HG03457 (cell line): Measurements from ENCODE around the gene ZNF630.
"Not testable (repeated sequence)": the region's sequence is repeated elsewhere in the genome, so short reads cannot be mapped to it uniquely, and the experiment has no call there.

ENCODE experiments used
- ATAC-seq: cut with Tn5 transposase; IDR thresholded peaks from one replicate; pipeline ENCODE4 v1.9.1; 2021; ENCODE audit warnings: moderate number of reproducible peaks; ENCODE audit not compliant: unreplicated experiment

The ZNF630 gene

GRCh38 chrX:48071064-48071985, at the start of gene ZNF630:
TSS of gene ZNF630 (minus strand) at chrX:48071640. CDS start at chrX:48066886, 4,754 bp downstream.
- ATAC-seq: peak; percentile 76

DNA sequence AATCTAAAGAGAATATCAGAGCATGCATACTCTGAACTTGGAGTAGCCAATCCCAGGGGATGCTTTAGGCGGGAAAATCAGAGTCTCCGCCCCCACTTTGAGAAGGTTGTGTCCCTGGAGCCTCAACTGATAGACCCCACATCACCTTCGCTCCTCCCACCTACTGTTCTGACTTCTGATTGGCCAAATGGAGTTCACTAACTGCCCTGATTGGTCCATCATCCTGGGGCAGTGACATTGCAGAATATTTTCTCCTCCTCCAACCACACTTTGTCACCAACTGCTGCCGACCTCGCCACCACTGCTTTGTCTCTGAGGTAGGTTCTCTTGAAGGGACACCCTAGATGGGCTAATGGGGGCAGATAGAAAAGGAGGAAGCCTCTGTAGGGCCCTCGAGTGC, 36.3 kb upstream of the ZNF630 start:
- ATAC-seq: no peak

DNA sequence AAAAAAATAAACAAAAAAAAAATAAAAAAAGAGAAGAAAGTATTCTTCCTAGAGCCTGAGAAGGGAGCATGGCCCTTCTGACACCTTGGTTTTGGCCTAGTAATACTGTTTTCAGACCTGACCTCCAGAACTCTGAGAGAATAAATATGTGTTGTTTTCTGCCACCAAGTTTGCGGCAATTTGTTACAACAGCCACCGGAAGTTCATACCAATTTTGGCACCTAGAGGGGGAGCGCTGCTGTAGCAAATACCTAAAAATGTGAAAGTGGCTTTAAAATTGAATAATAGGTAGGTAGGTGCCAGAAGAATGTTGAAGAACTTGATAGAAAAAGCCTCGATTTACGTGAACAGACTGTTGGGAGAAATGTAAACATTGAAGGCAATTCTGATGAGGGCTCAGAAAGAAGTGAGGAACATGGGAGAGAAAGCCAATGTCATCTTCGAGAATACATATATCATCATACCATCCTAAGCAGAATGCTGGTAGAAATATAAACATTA, 31.5 kb upstream of the ZNF630 start:
- no peak for ATAC-seq

DNA sequence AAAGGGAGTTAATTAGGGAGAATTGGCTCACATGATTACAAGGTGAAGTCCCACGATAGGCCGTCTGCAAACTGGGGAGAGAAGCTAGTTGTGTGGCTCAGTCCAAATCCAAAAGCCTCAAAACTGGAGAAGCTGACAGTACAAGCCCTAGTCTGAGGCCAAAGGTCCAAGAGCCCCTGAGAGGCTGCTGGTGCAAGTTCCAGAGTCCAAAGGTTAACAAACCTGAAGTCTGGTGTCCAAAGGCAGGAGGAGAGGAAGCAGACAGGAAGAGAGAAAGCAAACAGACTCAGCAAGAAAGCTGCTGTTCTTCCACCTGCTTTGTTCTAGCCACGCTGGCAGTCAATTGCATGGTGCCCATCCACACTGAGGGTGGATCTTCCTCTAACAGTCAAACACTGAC, 30.0 kb upstream of the ZNF630 start:
- ATAC-seq: no peak

GRCh38 chrX:48092558-48092957, 21.1 kb upstream of the ZNF630 start:
- ATAC-seq: not testable (repeated sequence)

GRCh38 chrX:48090123-48090522, 18.7 kb upstream of the ZNF630 start:
- ATAC-seq: no peak

GRCh38 chrX:48086082-48086481, 14.6 kb upstream of the ZNF630 start:
- ATAC-seq: no peak

GRCh38 chrX:48083706-48084105, 12.3 kb upstream of the ZNF630 start:
- ATAC-seq: no peak

DNA sequence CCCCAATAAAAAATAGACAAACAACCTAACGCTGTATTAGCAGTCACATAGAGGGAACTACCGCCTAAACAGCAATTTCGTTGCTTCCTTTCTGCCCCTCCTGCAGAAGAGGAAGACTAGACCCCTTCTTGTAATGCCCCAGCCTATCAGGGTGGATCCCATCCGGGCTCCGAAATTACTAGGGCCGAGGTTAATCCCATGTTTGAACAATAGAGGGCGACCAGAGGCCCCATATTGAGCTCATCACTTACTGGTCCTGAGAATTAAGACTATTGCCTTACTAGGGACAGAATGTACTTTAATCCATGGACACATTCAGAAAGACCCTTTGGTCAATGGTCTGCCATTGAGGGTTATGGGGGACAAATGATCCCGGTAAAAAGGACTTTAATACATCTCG, 11.8 kb upstream of the ZNF630 start:
- no peak for ATAC-seq

GRCh38 chrX:48076343-48076742, 4.9 kb upstream of the ZNF630 start:
- no peak for ATAC-seq

DNA sequence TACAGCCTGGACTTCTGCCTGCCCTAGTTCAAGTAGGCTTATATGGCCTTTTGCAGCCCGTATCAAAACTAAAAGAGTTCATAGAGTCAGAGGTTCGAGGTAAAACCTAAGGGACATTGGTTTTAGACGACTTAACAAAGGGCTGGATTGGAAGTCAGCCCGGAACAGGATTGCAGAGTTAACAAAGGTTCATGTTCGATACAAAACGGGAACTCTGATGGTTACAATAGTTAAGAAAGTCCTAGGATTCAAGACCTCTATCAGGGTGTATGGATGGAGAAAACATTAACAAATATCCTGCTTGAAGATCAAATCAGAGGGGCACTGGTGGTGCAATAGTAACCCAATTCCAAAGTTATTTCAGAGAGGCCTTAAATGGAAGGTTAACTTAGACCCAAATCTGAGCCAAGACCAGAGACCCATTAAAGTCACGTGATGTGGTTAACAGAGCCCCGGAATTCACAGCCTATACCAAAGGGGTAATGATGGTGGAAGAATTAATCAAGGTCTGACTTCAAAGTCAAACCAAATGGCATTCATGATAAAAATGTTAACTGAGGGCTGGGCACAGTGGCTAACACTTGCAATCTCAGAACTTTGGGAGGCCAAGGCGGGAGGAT, 656 bp upstream of the ZNF630 start:
- ATAC-seq: no peak

DNA sequence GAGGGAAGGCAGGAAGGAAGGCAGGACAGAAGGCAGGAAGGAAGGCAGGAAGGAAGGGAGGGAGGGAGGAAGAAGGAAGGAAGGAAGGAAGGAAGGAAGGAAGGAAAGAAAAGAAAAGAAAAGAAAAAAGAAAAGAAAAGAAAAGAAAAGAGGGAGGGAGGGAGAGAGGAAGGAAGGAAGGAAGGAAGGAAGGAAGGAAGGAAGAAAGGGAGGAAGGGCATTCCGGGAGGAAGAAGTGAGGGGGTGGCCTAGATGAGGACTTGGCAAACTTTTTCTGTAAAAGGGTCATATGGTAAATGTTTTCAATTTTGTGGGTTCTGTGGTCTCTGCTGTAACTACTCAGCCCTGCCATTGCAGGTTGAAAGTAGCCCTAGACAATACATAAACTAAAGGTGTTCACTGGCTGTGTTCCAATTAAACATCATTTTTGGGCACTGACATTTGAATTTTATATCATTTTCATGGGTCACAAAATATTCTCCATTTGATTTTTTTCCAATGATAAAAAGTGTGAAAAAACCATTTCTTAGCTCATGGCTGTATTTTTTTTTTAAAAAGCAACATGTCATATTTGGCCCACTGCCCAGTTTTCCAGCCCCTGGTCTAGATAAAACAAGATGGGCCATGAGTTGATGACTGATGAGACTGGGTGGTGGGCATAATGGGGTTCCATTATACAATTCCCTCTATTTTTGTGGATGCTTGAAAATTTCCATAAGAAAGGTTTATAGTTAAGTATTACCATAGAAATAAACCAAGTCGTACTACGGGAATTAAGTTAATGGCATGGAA, 3.1 kb downstream of the ZNF630 start:
- no peak for ATAC-seq

DNA sequence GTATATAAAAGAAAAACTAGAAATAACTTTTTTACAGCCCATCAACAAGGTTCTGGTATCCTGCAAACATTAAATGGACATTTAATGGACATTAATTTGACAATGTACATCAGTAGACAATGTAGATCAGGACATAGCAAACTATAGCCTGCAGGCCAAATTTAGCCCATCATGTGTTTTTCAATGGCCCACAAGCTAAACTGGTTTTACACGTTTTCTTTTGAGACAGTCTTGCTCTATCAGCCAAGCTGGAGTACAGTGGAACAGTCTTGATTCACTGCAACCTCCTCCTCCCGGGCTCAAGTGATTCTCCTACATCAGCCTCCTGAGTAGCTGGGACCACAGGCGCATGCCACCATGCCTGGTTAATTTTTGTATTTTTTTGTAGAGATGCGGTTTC, 7.2 kb downstream of the ZNF630 start:
- ATAC-seq: no peak

GRCh38 chrX:48059296-48059639, 12.2 kb downstream of the ZNF630 start:
- no peak for ATAC-seq

DNA sequence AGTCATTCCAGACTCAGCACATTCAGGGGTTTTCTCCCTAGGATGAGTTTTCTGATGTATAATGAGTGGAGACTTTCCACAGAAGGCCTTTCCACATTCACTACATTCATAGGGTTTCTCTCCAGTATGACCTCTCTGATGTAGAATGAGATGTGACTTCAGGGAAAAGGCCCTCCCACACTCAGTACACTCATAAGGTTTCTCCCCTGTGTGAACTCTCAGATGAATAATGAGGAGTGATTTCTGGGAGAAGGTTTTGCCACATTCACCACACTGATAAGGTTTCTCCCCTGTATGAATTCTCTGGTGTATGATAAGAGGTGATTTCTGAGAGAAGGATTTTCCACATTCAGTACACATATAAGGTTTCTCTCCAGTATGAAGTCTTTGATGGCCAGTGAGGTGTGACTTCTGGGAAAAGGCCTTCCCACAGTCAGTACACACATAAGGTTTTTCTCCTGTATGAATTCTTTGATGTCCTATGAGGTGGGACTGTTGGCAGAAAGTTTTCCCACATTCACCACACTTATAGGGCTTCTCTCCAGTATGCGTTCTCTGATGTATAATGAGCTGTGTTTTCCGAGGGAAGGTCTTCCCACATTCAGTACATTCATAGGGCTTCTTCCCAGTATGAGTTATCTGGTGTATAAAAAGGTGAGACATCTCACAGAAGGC, 12.7 kb downstream of the ZNF630 start:
- no peak for ATAC-seq

GRCh38 chrX:48046846-48047245, 24.6 kb downstream of the ZNF630 start:
- no peak for ATAC-seq

DNA sequence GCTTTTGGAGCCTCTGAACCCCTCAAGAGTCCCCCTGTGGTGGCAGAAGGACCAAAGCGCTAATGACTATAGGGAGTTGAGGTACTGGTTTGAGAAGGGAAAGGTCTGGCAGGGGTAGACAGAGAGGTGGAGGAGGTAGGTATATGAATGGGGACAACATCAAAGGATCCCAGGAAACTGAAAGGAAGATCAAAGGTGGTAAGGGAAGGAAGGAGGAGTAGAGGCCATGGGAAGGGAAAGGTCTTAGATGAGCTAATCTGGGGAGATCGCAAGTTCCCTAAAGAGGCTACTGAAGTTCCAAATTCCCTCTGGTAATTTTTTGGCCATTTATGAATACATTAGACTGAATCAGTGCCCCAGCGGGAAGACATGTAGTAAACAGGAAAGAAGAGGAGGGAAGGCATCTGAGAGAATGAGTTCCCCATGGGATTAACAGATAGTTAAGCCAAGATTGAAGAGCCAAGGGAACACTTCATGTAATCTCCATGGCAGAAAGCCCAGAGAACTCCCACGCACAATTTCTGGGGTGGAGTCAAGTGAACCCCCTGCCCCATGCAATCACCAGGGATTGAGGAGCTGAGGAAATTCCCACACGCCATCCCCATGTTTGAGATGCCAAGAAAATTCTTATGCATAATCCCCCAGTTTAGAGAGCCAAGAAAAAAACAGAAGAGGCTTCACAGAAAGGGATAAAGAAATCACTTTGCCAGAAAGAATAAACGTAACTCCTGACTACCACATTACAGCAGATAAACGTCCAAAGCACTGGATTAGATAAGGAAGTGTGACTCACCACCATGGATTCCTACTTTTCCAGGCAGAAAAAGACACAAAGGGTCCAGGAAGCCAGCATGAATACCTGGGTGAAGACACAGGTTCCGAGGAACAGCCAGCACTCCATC, 25.8 kb downstream of the ZNF630 start:
- no peak for ATAC-seq

DNA sequence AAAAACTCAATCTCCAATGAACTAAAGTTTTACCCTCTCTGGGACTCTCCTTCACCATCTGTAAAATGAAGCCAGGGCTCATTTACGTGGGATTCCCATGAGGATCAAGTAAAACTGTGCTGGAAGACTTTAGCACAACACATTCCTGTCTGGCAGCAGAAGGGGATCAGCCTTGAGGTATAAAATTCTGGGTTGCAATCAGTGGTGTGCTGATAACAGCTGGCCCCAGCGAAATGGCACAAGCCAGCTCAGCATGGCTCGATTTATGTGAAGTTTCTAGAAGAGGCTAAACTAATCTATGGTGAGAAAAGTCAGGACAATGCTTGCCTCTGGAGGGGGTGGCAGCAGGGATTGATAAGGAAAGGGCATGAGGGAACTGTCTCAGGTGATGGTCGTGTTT, 28.4 kb downstream of the ZNF630 start:
- no peak for ATAC-seq

DNA sequence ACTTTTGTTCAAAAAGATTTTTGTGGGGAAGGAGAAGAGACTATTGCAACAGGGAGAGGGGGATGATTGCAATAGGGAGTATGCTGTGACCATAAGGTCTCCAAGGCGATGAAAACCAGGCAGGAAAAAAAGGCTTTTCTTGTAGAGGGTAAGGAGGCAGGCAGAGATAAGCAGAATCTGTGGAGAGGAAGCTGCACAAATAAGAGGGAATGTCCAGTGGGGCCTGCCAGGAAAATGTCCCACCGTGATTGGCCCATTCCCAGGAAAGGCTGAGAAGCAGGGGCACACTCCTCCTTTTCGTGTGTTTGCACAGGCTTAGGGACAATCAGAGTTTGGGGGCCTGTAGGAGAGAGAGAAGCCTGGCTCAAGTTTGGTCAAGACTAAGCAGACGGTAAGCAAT, 35.5 kb downstream of the ZNF630 start:
- ATAC-seq: no peak

GRCh38 chrX:48030641-48031173, 40.7 kb downstream of the ZNF630 start:
- not testable (repeated sequence) for ATAC-seq
